AG04450 (cell line): Measurements from ENCODE around the gene SLIT3. TPM values are rescaled to one million over a fixed set of nuclear protein-coding genes. Genes with fewer than 3 reads are reported as not detected.
A peak's percentile ranks its signal among the peaks of the same experiment; 100 is the strongest.

Experiments used
- CTCF ChIA-PET: fragments of 300-600, 350-600 bp; formaldehyde crosslinking; extraction: SDS; loops from one replicate; lab custom pipeline; 2022; ENCODE audit warnings: antibody characterized with exemption, inconsistent platforms; lab: Charles Lee
- POLR2A ChIA-PET: fragments of 350-600 bp; formaldehyde crosslinking; extraction: SDS; loops from one replicate; lab custom pipeline; 2021; ENCODE audit warnings: antibody characterized with exemption, inconsistent platforms; lab: Yijun Ruan, JAX
- DNase-seq: peaks from one replicate; pipeline ENCODE4 v3.0.0-alpha.2; 2011; ENCODE audit warnings: low read depth, low spot score
- H3K27ac ChIP-seq: one replicate; pipeline ENCODE4 v1.5.1; 2012; ENCODE audit warnings: low read depth, low read length, control low read depth
- H3K27me3 ChIP-seq: one replicate; pipeline ENCODE4 v1.6.0; 2012; ENCODE audit warnings: low read length; ENCODE audit not compliant: control insufficient read depth, insufficient read depth
- H3K4me3 ChIP-seq: 2 replicates; pipeline ENCODE4 v1.5.1; 2011; ENCODE audit warnings: mild to moderate bottlenecking, low read depth, low read length, control low read depth
- H3K9me3 ChIP-seq: 2 replicates; pipeline ENCODE4 v1.5.1; 2012; ENCODE audit warnings: low read length; ENCODE audit not compliant: control insufficient read depth, insufficient read depth
- polyA plus RNA-seq: library from polyadenylated mRNA; depleted of rRNA; stranded (reverse); fragments of >200 nt; gene quantifications from 2 replicates; pipeline ENCODE4 v1.2.3, GENCODE V29; 2011
- TF ChIP-seq, protein P1 (sequence below): IDR thresholded peaks from 2 replicates; pipeline ENCODE4 v1.5.1; 2011; ENCODE audit warnings: low read depth, low read length, control low read depth, inconsistent platforms

SLIT3 gene
- polyA plus RNA-seq, 1 experiment = 0.26 TPM

- CTCF ChIA-PET = interaction anchor here (0.6 to 1.7 kb wide), 15 partner anchors 8 to 946 kb away, joined by 3 to 6 read pairs (median 3); no protein-coding TSS in a partner anchor
- POLR2A ChIA-PET = no interaction called here
- TF ChIP-seq, protein P1, sequence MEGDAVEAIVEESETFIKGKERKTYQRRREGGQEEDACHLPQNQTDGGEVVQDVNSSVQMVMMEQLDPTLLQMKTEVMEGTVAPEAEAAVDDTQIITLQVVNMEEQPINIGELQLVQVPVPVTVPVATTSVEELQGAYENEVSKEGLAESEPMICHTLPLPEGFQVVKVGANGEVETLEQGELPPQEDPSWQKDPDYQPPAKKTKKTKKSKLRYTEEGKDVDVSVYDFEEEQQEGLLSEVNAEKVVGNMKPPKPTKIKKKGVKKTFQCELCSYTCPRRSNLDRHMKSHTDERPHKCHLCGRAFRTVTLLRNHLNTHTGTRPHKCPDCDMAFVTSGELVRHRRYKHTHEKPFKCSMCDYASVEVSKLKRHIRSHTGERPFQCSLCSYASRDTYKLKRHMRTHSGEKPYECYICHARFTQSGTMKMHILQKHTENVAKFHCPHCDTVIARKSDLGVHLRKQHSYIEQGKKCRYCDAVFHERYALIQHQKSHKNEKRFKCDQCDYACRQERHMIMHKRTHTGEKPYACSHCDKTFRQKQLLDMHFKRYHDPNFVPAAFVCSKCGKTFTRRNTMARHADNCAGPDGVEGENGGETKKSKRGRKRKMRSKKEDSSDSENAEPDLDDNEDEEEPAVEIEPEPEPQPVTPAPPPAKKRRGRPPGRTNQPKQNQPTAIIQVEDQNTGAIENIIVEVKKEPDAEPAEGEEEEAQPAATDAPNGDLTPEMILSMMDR = peak; percentile 78
- Histone ChIP-seq H3K9me3 (no peaks in the 10 kb centered on the region; the same call in 1 of the 2 replicates), H3K27ac (no peak overlapping the region), H3K4me3 (peak overlapping the region; percentile 22; the same call in 1 of the 2 replicates), H3K27me3 (no peaks in the 10 kb centered on the region)
- no peak for DNase-seq
Measured at GRCh38 chr5:168947212-168947868, 353.6 kb downstream of the SLIT3 start.

GRCh38 chr5:168946363-168946762 lies 354.6 kb downstream of the SLIT3 start:
- CTCF ChIA-PET = interaction anchor here (0.6 to 1.7 kb wide), 9 partner anchors 11 to 635 kb away, joined by 3 to 6 read pairs (median 3); no protein-coding TSS in a partner anchor
- Histone ChIP-seq H3K4me3 (no peak overlapping the region), H3K27me3 (no peaks in the 10 kb centered on the region), H3K27ac (no peak overlapping the region), H3K9me3 (no peaks in the 10 kb centered on the region; the same call in 1 of the 2 replicates)
- TF ChIP-seq, protein P1 = no peak
- POLR2A ChIA-PET = no interaction called here
- no peak for DNase-seq

- Histone ChIP-seq H3K27me3 (no peaks in the 10 kb centered on the region), H3K27ac (no peak overlapping the region), H3K9me3 (no peaks in the 10 kb centered on the region; the same call in 1 of the 2 replicates), H3K4me3 (no peak overlapping the region)
- POLR2A ChIA-PET = no interaction called here
- CTCF ChIA-PET = interaction anchor here (1.2 to 3.4 kb wide), 2 partner anchors 43 to 264 kb away, joined by 3 to 12 read pairs; no protein-coding TSS in a partner anchor
- DNase-seq = no peak
- TF ChIP-seq, protein P1 = no peak
Measured at GRCh38 chr5:168944004-168944403, 356.9 kb downstream of the SLIT3 start.

DNA sequence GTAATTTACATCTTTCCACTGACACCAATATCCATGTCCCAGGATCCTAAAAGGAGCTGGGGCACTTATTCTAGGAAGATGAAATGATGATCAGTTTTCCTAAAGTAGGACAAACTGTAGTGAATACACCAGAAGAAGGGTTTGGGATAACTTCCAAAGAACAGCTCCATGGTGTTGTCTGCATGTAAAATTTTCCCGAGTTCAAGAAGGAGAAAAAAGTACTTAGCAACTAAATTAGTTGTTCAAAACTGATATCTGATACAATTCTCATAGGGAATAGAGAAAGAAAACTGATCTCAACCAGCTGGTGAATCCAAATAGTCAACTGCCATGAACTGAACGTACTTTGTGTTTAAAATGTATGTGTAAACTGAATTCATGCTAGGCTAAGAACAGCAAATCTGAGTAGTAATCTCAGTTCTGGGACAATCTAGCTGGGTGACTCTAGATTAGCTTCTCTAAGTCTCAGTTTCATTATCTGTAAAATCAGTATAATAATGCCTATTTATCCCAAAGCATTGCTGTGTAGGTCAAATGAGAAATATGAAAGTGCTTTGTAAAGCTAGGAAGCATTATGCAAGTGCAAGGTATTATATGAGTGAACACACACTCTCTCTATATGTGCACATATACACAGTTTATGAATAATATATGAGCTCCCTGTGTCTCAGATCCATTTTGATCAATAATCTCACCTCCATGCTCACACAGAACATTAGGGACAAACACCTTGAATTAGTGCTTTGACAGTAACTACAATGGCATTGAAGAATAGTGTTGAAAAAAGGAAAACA lies 357.7 kb downstream of the SLIT3 start:
- H3K27ac ChIP-seq = no peak overlapping the region
- ChIA-PET POLR2A (no interaction called here), CTCF (interaction anchor here (3.4 kb wide), 1 partner anchor 44 kb away, joined by 12 read pairs; no protein-coding TSS in a partner anchor)
- no peaks in the 10 kb centered on the region; the same call in 1 of the 2 replicates for H3K9me3 ChIP-seq
- TF ChIP-seq, protein P1 = no peak
- no peaks in the 10 kb centered on the region for H3K27me3 ChIP-seq
- DNase-seq = no peak
- H3K4me3 ChIP-seq = no peak overlapping the region
